ENCODE data around the gene COL18A1. TPM values are rescaled to one million over a fixed set of nuclear protein-coding genes. Genes with fewer than 3 reads are reported as not detected.

Gene COL18A1
- total and polyA plus RNA-seq, 9 of the 15 experiments (the other 6 are each of a cell fraction or from before 2014, with no cell fraction given): 0.14 to 16.4 (median 2.0) TPM

GRCh38 chr21:45363921-45364467, 41.0 kb upstream of the COL18A1 start (continued):
- TF ChIP-seq, protein P1, sequence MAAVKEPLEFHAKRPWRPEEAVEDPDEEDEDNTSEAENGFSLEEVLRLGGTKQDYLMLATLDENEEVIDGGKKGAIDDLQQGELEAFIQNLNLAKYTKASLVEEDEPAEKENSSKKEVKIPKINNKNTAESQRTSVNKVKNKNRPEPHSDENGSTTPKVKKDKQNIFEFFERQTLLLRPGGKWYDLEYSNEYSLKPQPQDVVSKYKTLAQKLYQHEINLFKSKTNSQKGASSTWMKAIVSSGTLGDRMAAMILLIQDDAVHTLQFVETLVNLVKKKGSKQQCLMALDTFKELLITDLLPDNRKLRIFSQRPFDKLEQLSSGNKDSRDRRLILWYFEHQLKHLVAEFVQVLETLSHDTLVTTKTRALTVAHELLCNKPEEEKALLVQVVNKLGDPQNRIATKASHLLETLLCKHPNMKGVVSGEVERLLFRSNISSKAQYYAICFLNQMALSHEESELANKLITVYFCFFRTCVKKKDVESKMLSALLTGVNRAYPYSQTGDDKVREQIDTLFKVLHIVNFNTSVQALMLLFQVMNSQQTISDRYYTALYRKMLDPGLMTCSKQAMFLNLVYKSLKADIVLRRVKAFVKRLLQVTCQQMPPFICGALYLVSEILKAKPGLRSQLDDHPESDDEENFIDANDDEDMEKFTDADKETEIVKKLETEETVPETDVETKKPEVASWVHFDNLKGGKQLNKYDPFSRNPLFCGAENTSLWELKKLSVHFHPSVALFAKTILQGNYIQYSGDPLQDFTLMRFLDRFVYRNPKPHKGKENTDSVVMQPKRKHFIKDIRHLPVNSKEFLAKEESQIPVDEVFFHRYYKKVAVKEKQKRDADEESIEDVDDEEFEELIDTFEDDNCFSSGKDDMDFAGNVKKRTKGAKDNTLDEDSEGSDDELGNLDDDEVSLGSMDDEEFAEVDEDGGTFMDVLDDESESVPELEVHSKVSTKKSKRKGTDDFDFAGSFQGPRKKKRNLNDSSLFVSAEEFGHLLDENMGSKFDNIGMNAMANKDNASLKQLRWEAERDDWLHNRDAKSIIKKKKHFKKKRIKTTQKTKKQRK (IDR thresholded peaks at IDR 0.05; ENCODE audit: borderline replicate concordance, low read depth, low read length): no peak
- TF ChIP-seq ZNF41 (CRISPR knock-in tag; conservative IDR thresholded peaks at IDR 0.05) (no peak), HNRNPUL1 (IDR thresholded peaks at IDR 0.05; ENCODE audit: low read length) (no peak), HNRNPLL (IDR thresholded peaks at IDR 0.05; ENCODE audit: low read depth, low read length, poor library complexity, severe bottlenecking) (no peak), TCFL5 (CRISPR knock-in tag; conservative IDR thresholded peaks at IDR 0.05) (no peak), HDAC8 (tag; IDR thresholded peaks at IDR 0.05) (no peak), POLR2B (IDR thresholded peaks at IDR 0.05; ENCODE audit: low read depth, partially characterized antibody) (no peak), SMC3 (conservative IDR thresholded peaks at IDR 0.05; ENCODE audit: insufficient read depth, low read depth, low read length) (no peak), ZNF551 (CRISPR knock-in tag; IDR thresholded peaks at IDR 0.05) (no peak), HNRNPL (IDR thresholded peaks at IDR 0.05; ENCODE audit: low read depth, low read length) (no peak), ZNF324 (CRISPR knock-in tag; IDR thresholded peaks at IDR 0.05) (no peak), SRSF3 (IDR thresholded peaks at IDR 0.05; ENCODE audit: insufficient read depth, low read length) (no peak), ARHGAP35 (IDR thresholded peaks at IDR 0.05; ENCODE audit: partially characterized antibody) (no peak), E2F6 (IDR thresholded peaks at IDR 0.05; ENCODE audit: borderline replicate concordance in 1 of 2, extremely low read depth in 1 of 2, insufficient read depth in 1 of 2, insufficient read length in 1 of 2, low read depth in 1 of 2, low read length in 1 of 2, poor library complexity in 1 of 2, severe bottlenecking in 1 of 2) (no peak), RFX5 (IDR thresholded peaks at IDR 0.05; ENCODE audit: low read depth, low read length) (no peak), HLTF (IDR thresholded peaks at IDR 0.05) (no peak), TRIM24 (IDR thresholded peaks at IDR 0.05) (peak; percentile 37 to 64; a peak in 3 of 4 replicates)
- TF ChIP-seq, protein P2, sequence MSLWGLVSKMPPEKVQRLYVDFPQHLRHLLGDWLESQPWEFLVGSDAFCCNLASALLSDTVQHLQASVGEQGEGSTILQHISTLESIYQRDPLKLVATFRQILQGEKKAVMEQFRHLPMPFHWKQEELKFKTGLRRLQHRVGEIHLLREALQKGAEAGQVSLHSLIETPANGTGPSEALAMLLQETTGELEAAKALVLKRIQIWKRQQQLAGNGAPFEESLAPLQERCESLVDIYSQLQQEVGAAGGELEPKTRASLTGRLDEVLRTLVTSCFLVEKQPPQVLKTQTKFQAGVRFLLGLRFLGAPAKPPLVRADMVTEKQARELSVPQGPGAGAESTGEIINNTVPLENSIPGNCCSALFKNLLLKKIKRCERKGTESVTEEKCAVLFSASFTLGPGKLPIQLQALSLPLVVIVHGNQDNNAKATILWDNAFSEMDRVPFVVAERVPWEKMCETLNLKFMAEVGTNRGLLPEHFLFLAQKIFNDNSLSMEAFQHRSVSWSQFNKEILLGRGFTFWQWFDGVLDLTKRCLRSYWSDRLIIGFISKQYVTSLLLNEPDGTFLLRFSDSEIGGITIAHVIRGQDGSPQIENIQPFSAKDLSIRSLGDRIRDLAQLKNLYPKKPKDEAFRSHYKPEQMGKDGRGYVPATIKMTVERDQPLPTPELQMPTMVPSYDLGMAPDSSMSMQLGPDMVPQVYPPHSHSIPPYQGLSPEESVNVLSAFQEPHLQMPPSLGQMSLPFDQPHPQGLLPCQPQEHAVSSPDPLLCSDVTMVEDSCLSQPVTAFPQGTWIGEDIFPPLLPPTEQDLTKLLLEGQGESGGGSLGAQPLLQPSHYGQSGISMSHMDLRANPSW (CRISPR knock-in tag; IDR thresholded peaks at IDR 0.05): no peak
- TF ChIP-seq, protein P3, sequence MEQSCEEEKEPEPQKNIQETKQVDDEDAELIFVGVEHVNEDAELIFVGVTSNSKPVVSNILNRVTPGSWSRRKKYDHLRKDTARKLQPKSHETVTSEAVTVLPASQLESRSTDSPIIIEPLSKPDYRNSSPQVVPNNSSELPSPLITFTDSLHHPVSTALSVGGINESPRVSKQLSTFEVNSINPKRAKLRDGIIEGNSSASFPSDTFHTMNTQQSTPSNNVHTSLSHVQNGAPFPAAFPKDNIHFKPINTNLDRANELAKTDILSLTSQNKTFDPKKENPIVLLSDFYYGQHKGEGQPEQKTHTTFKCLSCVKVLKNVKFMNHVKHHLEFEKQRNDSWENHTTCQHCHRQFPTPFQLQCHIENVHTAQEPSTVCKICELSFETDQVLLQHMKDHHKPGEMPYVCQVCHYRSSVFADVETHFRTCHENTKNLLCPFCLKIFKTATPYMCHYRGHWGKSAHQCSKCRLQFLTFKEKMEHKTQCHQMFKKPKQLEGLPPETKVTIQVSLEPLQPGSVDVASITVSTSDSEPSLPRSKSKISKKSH (CRISPR knock-in tag; IDR thresholded peaks at IDR 0.05): no peak
